Hepatocyte (in vitro differentiated cells): ENCODE measurements around the gene TTC39B.

Source experiments
- CTCF ChIP-seq: fragments of 200-600 bp; sonication (generic); IDR thresholded peaks from 2 replicates; pipeline ENCODE4 v1.5.1; 2016; ENCODE audit warnings: antibody characterized with exemption, mild to moderate bottlenecking; ENCODE audit not compliant: poor library complexity
- EZH2 ChIP-seq: fragments of 200-600 bp; sonication (generic); IDR thresholded peaks from 2 replicates; pipeline ENCODE4 v1.6.1; 2016; ENCODE audit warnings: antibody characterized with exemption, mild to moderate bottlenecking, borderline replicate concordance

- no peak for TF ChIP-seq CTCF
- TF ChIP-seq EZH2, result no peak
Measured at GRCh38 chr9:15133488-15133887, 173.5 kb downstream of the TTC39B start.
